NB4 (cell line): ENCODE measurements around the gene FKBP5.

Source experiments
- DNase-seq: peaks from one replicate; pipeline ENCODE4 v3.0.0; 2010; ENCODE audit warnings: low read depth
- H3K4me3 ChIP-seq: one replicate; pipeline ENCODE4 v1.5.1; 2011; ENCODE audit warnings: mild to moderate bottlenecking, low read depth, low read length, moderate library complexity
- MYC ChIP-seq: IDR thresholded peaks from 2 replicates; pipeline ENCODE4 v1.6.1; 2011; ENCODE audit warnings: low read depth, low read length
- POLR2A ChIP-seq: IDR thresholded peaks from 2 replicates; pipeline ENCODE4 v1.6.1; 2011; ENCODE audit warnings: mild to moderate bottlenecking; ENCODE audit not compliant: insufficient read length; ENCODE audit errors: extremely low read depth
- TF ChIP-seq, protein P1 (sequence below): IDR thresholded peaks from 2 replicates; pipeline ENCODE4 v1.6.1; 2011; ENCODE audit warnings: low read depth, low read length
- TF ChIP-seq, protein P2 (sequence below): IDR thresholded peaks from one replicate; pipeline ENCODE4 v1.5.1; 2012; ENCODE audit warnings: low read depth, low read length

The FKBP5 gene

GRCh38 chr6:35524380-35525020 is 164.2 kb downstream of the FKBP5 start:
- TF ChIP-seq, protein P1, sequence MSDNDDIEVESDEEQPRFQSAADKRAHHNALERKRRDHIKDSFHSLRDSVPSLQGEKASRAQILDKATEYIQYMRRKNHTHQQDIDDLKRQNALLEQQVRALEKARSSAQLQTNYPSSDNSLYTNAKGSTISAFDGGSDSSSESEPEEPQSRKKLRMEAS: no peak
- TF ChIP-seq, protein P2, sequence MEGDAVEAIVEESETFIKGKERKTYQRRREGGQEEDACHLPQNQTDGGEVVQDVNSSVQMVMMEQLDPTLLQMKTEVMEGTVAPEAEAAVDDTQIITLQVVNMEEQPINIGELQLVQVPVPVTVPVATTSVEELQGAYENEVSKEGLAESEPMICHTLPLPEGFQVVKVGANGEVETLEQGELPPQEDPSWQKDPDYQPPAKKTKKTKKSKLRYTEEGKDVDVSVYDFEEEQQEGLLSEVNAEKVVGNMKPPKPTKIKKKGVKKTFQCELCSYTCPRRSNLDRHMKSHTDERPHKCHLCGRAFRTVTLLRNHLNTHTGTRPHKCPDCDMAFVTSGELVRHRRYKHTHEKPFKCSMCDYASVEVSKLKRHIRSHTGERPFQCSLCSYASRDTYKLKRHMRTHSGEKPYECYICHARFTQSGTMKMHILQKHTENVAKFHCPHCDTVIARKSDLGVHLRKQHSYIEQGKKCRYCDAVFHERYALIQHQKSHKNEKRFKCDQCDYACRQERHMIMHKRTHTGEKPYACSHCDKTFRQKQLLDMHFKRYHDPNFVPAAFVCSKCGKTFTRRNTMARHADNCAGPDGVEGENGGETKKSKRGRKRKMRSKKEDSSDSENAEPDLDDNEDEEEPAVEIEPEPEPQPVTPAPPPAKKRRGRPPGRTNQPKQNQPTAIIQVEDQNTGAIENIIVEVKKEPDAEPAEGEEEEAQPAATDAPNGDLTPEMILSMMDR: no peak
- TF ChIP-seq POLR2A (no peak), MYC (no peak)
- no peak for DNase-seq
- no peak overlapping the region for H3K4me3 ChIP-seq
